Measurements from ENCODE around the gene ATP5MC3.
"Not testable (repeated sequence)": the region's sequence is repeated elsewhere in the genome, so short reads cannot be mapped to it uniquely, and the experiment has no call there.

ATP5MC3 gene

DNA sequence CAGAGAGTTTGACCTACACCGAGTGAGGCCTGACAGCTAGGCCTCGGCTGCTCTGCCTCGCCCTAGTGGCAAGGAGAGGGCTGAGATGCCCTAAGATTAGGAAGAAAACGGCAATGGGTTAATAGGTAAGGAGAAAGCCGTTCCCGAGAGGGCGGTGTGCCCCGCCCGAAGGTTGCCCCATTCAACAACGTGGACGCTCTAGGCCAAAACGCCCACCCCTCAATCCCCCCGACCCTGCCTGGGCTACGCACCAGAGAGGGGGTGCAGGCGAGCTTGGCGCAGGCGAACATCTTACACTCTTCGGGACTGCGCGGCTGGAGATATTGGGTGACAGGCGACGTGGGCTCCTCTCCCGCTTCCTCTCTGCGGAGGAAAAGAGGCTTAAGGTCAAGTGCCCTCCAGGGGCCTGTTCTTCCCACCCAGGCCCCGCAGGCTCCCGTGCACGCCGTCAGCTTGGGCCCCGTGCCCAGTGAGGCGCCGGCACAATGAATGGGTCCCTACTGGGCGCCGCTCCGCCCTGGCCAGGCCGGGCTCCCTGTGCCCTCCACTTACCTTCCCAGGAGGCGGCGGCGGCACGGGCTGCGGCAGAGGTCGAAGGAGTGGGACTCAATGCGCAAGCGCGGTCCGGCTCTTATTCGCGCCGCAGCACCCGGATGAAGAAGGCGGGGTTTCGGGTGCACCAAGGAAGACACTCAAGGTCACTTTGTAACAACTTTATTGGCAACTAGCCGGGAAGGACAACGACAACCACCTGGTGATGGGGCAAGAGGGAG, at the start of gene ATP5MC3:
ATP5MC3 (minus strand) TSS at position 607 of the 773 bp plus-strand sequence; CDS start at position 290, 317 bp downstream.
- DNase-seq, result peak; percentile 98

DNA sequence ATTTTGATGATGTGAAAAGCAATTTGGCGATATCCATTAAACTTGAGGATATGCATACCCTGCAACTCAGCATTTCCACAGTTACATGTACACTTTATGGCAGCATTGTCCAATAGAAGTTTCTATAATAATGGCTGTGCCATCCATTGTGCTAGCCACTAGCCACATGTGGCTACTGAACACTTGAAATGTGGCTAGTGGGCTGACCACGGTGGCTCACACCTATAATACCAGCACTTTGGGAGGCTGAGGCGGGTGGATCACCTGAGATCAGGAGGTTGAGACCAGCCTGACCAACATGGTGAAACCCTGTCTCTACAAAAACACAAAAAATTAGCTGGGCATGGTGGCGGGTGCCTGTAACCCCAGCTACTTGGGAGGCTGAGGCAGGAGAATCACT, 47.1 kb upstream of the ATP5MC3 start:
- not testable (repeated sequence) for DNase-seq

DNA sequence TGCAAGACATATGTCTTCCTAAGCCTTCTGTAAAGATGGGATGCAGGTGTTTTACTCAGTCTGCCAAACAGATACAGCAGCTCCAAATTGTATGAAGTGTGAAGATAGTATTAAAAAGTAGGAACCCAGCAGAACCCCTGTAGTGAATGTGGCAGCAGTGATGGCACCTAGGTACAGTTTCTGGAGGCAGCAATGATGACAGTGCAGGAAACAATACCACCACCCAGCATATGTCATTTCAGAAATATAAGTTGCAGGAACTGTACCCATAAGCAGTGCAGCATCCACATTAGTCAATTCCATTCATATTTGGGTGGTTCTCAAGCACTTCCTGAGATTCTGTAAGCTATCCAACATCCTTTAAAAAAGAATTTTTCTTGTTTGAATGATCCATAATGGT, 46.7 kb upstream of the ATP5MC3 start:
- DNase-seq, result no peak

DNA sequence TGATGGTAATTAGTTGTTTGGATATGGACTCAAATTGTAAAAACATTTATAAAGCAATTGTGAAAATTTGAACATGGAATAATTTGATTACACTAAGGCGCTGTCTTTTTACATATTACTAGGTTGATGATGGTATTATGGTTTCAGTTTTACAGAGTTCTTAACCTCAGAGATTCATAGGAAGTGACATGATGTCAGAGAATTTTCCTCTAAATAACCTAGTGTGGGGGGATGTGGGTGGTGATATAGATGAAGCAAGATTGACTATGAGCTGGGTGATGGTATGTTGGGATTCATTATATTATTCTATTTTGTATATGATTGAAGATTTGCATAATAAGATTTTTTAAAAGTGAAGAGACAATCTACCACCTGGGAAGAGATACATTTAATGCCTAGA, 45.9 kb upstream of the ATP5MC3 start:
- no peak for DNase-seq

DNA sequence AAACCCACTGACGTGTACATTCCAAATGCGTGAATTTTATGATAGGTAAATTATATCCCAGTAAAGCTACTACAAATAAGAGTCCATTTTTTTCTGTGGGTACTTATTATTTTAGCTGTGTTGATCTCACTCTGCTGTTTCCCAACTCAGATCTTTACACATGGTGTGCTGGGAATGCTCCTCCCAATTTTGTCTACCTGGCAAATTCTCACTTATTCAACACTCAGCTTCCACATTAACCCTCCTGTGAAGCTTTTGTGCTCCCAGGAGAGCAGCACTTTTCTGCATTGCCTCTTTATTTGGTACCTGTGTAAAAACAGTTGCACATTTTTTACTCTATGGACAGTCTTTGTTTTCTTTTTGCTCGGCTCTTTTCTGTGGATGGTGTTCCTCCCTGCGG, 38.6 kb upstream of the ATP5MC3 start:
- DNase-seq, result no peak

DNA sequence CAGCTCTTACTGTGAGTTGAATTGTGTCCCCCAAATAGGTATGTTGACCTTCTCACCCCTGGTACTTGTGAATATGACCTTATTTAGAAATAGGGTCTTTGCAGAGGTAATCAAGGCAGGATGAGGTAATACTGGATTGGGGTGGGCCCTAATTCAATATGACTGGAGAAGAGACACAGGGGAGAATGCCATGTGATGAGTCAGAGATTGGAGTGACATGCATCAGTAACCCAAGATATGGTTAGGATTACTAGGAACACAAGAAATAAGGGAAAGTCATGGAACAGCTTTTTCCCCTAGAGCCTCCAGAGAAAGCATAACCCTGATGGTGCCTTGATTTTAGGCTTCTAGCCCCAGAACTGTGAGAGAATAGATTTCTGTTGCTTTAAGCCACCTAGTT, 37.0 kb upstream of the ATP5MC3 start:
- no peak for DNase-seq

DNA sequence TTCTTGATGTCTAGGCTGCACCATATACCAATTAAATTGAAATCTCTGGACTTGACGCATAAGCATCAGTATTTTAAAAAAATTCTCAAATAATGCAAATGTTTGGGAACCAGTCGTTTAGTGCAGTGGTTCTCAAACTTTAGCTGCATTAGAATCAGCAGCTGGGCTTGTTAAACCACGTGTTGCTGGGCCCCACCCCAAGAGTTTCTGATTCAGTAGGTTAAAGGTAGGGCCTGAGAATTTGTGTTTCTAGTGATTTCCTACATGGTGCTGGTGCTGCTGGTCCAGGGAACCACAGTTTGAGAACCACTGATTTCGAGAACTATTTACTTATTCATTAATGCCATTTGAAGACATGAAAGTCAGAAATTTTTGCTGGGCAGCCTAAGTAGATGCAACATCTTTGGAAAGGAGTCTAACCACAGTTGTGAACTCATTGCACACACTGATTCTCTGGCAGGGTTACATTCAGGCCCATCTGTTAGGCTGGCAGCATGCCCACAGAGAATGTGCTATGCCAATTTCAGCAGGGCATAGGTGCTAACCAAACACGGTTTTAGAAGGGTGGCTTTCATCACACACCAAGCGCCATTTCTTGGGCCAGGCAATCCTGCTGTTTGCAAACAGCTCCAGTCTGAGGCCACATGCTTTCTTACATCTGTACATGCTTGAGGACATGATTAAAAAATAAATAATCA, 26.4 kb upstream of the ATP5MC3 start:
- DNase-seq, result peak; percentile 71

DNA sequence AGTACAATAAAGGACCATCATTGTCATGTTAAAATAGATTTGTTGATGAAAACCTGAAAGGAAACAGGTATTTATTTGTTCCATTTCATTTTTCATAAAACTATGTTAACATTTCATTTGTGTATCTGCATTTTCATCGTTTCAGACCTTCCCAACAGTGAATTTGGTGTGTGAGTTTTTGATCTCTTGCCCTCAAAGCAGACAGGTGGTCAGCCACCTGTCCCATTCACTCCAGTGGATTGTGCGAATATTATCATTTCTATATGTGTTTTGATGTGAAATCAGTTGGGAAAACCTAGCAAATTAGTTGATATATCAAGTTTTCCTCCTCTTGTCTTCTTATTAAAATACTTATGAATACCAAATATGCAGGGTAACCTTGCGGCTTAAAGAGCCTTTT, 25.4 kb upstream of the ATP5MC3 start:
- no peak for DNase-seq

DNA sequence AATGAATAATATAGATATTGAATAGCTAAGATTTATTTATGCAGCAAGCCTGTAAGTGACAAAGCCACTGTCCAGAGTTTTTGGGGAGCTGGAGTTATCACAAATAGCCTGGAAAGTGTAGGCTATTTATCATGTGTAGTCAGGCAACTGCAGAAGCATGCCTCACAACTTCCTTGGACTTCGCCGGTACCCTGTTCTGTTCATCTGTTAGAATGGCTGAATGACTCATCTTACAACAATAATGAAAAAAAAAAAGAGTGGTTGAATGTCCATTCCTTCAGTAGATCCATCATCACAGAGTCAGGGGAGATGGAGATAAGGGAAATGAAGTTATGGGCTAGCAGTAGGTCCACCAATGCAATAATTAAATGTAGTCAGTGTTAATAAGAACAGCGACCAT, 24.0 kb upstream of the ATP5MC3 start:
- DNase-seq, result no peak

DNA sequence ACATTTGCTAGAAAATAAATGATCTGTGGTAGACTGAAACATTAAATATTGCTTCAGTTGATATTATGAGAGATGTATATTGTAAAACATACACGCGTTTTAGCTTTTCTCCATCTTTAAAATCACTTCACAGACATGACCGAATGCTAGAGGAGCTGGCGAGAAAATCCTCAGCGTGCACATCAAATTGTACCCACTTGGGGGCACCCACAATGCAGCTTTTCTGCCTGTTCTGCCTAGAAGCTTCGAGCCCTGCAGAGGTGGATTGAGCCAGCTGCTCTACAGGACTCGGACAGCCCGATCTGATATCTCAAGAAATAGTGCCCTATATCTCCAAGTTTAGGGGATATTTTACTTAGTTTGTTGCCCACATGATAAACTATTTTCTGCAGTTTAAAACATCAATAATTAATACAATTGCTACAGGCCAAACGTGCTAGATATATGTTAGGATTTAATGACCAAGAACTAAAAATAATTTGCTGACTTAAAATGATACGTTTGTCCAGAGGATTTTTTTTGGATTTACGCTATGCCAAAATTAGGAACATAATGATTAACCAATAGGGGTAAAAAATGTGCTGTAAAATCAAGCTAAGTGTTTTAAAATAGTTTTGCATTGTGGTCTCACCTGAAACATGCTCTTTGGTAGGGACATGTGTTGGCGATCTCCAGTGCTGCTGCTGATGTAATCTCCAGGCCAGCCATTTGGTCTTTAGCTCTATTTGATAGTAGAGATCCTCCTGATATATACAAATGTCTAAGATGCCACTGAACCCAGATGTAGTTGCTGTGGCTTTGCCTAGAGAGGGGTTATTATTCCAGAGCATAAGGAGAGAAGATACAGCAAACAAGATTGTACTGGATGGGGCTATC, 22.3 kb upstream of the ATP5MC3 start:
- DNase-seq, result peak; percentile 69

DNA sequence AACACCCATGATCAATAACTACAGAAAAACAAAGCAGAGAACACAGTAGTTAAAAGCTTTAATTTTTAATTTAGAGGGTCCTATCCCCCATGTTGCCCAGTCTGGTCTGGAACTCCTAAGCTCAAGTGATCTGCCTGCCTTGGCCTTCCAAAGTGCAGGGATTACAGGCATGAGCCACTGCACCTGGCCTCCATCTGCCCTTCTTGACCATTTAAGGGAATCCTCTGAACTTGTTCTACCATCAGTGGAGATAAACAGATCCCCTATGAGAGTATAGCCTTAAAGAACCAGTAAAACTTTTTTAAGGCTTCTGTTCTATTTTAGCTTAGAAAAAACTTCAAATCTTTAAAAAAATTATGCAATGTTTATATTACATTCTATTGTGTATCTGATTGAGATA, 13.5 kb upstream of the ATP5MC3 start:
- DNase-seq, result no peak

DNA sequence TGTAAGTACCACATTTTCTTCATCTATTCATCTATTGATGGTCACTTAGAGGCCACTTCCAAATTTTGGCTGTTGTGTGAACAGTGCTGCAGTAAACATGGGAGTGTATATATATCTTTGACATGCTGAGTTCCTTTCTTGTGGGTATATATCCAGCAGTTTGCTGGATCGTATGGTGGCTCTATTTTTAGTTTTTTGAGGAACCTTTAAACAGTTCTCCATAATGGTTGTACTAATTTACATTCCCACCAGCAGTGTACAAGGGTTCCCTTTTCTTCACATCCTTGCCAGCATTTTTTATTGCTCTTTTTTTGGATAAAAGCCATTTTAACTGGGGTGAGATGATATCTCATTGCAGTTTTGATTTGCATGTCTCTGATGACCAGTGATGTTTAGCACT, 7.3 kb upstream of the ATP5MC3 start:
- DNase-seq, result no peak

DNA sequence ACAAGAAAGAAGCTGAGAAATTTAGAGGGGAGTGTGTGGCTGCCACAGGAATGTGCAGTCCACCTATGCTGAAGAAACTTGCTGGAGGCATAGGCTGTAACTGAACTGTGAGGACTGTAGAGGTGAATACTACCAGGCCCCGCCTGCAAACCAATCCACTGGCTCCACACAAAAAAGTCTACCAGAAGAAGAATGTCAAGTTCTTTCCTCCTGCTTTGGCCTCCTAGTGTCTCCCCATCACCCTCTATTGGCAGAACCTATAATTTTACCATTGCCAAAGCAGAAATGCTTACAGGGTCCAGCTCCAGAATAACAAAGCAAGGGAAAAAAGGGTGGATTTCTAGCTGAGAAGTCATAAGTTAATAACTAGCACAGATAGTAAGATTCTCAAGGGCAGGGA, 5.9 kb upstream of the ATP5MC3 start:
- DNase-seq, result peak; percentile 29

DNA sequence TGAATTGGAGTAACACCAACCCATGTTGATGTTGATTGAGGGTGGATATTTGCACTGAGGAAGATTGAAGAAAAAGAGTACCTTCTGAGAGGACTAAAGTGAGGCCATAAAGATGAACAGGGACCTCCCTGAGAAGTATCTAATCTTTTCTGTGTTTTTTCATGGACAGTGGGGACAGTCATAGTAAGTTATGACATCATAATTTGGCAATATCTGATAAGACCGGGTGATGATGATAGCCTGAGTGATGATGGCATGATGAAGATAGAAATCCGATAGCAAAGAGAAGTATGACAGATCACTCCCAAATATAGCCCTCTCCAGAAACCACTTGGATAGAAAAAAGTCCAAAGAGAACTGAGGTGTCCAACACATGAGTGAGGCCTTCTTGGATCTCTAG, 2.2 kb upstream of the ATP5MC3 start:
- DNase-seq, result no peak

DNA sequence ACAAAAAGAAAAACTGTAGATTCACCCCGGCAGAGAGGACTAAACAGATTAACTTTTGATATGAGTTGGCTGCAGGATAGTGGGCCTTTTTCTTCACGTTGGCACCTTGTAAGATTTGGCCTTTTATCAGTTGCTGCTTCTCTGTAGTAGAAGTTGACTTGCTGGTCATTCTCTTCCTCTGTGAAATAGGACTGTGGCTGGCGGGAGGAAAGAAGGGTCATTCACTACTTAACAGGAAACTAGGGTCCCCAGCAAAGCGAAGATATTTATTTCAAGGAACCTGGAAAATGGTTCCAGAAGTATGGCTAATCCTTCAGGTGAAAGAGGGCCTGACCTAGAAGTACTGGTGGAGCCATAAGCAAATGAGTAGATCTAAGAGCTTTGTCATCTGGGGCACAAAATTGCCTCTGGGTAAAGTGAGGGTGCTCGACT, 383 bp upstream of the ATP5MC3 start:
- DNase-seq, result no peak

DNA sequence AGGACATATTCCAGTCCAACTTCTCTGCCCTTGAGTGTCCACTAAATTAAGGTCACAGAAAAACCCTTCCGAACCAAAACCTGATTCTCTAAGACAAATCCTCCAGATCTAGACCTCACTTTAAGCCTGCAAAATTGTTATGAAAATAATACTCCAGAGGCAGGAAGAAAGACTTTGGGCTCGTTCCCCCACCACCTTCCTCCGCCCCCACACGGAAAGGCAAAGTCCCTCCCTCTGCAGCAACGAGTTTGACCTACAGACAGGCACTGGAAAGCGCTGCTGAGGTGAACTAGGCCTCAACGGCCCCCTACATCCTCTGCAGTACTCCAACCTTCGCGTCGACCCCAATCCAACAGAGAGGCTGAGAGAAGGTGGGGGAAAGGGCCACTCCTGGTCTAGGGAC, 808 bp downstream of the ATP5MC3 start:
- DNase-seq, result peak; percentile 62

DNA sequence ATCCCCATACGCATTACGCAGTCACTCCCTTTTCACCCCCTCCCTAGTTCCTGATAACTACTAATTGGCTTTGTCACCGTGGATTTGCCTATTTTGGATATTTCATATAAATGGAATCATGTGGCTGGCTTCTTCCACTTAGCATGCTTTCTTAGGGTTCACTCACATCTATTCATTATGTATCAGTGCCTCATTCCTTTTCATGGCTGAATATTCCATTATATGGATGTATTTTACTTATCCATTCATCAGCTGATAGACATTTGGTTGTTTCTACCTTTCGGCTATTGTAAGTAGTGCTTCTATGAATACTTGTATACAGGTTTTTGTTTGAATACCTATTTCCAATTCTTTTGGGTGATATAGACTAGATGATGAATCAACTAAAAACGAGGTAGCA, 4.9 kb downstream of the ATP5MC3 start:
- no peak for DNase-seq

DNA sequence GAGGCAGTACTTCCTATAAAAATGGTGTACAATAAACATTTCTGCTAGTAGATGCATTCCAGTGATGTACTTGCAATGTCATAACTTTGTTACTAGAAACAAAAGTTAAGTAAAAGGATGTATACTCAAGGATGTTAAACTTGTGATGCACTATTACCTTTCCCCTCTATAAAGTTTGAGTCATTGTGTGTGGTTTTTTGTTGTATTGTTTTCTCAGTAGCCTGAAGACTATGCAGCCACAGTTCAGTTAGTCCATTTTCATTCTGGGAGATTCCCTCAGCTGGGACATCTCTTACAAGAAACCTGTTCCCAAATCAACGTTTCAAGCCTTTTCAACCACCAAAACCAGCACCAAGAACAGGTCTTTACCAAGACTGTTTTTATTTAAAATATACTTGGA, 5.6 kb downstream of the ATP5MC3 start:
- no peak for DNase-seq

DNA sequence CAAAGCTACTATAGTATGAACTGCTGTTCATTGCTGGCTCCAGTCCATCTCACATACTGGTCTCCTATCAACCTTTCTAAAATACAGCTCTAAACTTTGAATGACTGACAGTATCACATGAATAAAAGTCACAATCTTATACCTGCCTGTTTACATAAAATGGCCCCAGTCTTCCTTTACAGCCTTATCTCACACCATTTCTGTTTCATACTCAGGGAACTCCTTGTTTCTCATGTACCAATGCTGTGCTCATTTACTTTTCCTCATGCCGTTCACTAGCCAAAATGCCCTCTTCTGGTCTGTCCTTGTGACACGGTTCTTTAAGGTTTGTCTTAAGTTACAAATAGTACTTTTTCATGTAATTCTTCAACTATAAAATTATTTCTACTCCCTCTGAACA, 6.2 kb downstream of the ATP5MC3 start:
- DNase-seq, result no peak

DNA sequence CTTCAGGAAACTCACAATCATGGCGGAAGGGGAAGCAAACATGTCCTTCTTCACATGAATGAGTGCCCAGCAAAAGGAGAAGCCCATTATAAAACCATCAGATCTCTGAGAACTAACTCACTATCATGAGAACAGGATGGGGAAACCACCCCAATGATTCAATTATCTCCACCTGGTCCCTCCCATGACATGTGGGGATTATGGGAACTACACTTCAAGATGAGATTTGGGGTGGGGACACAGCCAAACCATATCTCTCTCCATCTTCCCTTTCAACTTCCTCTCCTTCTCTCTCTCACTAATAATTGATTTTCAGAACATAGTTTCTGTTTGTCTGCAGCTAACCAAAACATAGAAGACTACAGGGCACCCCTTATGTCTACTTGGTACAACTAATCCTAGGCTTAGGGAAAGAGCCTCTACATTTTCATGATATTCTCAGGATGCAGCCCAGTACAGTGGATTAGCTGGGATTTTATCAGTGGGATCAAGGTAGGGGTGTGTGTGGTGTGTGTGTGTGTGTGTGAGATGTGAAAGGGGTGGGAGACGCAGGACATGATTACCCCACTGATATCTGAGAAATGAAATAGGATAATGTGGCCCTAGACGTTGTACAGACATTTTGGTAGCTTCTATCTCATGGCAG, 10.7 kb downstream of the ATP5MC3 start:
- DNase-seq, result no peak

DNA sequence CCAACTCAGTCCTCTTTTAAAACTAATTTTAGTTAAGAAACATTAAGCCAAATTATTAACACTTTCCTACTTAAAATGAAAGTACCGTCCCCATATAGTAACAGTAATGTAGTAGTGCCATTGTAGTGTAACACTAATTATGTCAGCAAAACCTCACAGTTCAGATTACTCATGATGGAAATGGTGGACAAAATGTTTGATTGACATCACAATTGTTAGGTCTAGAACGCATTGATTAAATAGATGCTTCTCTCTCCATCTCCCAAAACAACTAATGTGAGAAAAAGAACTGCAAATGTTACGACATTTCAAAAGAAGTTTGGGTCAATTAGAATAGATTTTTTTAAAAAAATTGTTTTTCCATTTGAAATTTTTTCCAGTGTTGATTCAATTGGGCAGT, 12.3 kb downstream of the ATP5MC3 start:
- DNase-seq, result no peak

DNA sequence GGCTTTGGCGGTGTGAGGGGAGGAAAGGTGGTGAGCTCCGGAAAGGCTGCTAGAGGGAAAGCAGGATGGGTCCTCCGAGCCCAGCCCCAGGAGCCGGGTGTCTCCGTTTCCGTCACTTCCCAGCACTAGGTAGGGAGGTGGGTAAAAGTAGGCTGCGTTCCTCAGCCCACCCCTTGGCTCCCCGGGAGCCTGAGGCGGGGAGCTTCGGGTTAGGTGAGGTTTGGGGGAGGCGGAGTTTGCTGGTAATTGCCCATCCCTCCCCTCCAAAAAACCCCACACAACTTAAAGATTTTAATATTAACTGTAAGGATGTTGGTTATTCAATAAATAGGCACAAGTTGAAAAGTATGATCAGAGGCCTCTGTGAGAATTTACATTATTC, 13.0 kb downstream of the ATP5MC3 start:
- no peak for DNase-seq

Data from RPMI8226 (cell line).